Mesothelial cell of epicardium (in vitro differentiated cells): ENCODE data around the gene METTL2B. TPM values are rescaled to one million over a fixed set of nuclear protein-coding genes. Genes with fewer than 3 reads are reported as not detected.

Experiments
- total RNA-seq: library from RNA; stranded (reverse); gene quantifications from 3 replicates; pipeline ENCODE4 v1.2.1, GENCODE V29; 2021

The METTL2B gene
- total RNA-seq, 1 donor from 2014 or later = 39.9 TPM

Other genes starting within 250 kb of the METTL2B start
- not detected in 3 replicates for gene LEP, start 235.5 kb upstream of the METTL2B start, total RNA-seq
- 76.8 to 80.6 TPM (median 78.5 TPM) in 3 replicates for gene RBM28, start 132.8 kb upstream of the METTL2B start, total RNA-seq
- gene PRRT4, start 115.1 kb upstream of the METTL2B start, total RNA-seq = 7.9 to 9.5 TPM (median 9.1 TPM) in 3 replicates
- 39.3 to 41.9 TPM (median 41.7 TPM) in 3 replicates for gene IMPDH1, start 66.8 kb upstream of the METTL2B start, total RNA-seq
- 25.1 to 27.1 TPM (median 25.6 TPM) in 3 replicates for gene HILPDA, start 20.9 kb upstream of the METTL2B start, total RNA-seq
- gene GARIN1A, start 195.5 kb downstream of the METTL2B start, total RNA-seq = 3.4 to 4.1 TPM (median 3.5 TPM) in 3 replicates